HG03060 (cell line): ENCODE measurements around the gene LRIG1.

Experiments used
- ATAC-seq: cut with Tn5 transposase; IDR thresholded peaks from one replicate; pipeline ENCODE4 v1.9.1; 2021; ENCODE audit warnings: low read depth, moderate number of reproducible peaks; ENCODE audit not compliant: unreplicated experiment

LRIG1 gene

GRCh38 chr3:66370179-66370578 lies 130.6 kb downstream of the LRIG1 start:
- no peak for ATAC-seq

DNA sequence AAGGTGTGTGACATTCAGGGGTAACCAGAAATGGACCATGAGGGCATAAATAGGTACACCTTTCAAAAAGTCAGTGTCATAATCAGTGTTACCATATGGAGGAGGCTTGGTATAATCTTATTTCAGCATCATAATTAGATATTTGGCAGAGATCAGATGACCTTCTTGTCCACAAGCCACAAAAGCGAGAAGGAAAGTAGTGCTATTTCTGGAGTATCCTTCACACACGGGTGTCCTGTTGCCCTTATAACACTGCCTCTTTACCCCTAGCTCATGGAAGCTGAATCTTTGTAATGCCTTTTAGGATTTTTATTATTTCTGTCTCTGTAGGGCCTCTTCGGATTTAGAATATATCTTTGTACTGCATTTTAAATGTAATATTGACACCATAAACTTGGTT lies 132.8 kb downstream of the LRIG1 start:
- ATAC-seq, result no peak

DNA sequence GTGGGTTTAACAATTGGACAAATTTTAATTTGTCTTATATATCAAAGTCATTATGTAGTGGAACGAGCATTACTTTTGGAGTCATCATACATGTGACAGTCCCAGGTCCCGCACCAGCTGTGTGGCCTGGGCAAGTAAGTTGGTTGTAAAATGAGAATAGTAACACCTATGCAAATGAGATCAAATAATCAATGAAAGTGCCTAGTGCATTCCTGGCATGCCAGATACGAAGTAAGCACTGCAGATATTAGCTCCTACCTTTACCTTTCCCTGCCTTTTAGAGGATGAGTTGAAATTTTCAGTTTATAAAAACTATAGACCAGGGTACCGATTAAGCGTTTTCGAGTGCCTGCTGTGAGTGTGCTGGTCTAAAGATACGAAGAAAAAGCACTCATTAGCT lies 134.1 kb downstream of the LRIG1 start:
- no peak for ATAC-seq

GRCh38 chr3:66365080-66365479 lies 135.7 kb downstream of the LRIG1 start:
- ATAC-seq, result no peak

GRCh38 chr3:66363148-66363547 lies 137.7 kb downstream of the LRIG1 start:
- ATAC-seq, result no peak

- no peak for ATAC-seq
Measured at GRCh38 chr3:66362541-66362941, 138.3 kb downstream of the LRIG1 start.

DNA sequence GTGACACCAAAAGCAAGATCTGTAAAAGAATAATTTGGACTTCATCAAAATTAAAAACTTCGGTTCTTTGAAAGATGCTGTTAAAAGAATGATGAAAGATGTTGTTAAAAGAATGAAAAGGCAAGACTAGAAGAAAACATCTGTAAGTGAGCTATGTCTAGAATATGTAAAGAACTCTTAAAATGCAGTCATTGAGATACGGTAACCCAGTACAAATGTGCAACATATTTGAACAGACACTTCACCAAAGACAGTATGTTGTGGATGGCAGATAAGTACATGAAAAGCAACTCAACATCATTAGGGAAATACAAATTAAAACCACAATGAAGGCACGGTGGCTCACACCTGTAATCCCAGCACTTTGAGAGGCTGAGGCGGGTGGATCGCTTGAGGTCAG lies 139.5 kb downstream of the LRIG1 start:
- no peak for ATAC-seq

DNA sequence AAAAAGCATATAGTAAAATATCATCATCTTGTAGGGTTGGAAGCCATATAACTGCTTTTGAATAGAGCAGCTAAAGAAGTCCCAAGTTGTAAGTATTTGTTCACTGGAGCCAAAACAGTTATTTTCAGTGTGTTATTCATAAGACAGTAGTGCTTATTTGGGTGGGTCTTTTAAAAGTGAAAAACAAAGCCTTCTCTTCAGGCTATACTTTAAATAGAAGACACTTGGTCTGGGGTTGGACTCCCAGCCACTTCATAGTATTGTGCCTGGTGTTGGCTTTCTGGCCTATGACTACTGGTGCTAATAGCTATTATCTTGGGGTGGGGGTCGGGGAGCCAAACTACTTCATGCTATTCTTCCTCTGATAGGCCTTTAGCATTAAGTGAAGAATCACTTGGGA lies 144.8 kb downstream of the LRIG1 start:
- no peak for ATAC-seq

DNA sequence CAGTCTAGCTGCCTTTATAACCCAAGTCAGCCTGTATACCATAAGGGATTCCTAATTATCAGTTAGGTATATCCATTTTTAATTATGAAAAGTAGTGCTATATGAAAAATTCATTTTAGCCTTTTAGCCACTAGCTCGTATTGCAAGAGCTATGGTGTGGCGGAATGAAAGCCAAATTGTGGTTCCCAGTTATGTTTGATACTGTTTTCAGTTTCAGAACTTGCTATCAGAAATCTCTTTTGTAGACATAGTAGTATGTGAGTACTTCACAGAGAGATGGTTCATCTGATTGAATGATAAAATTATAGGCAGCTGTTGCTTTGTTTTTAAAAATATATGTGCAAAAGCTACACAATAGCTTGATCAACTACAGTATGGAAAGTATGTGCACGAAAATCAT lies 145.4 kb downstream of the LRIG1 start:
- ATAC-seq, result no peak

- ATAC-seq, result no peak
Measured at GRCh38 chr3:66354001-66354400, 146.8 kb downstream of the LRIG1 start.

- ATAC-seq, result no peak
Measured at GRCh38 chr3:66353530-66353929, 147.3 kb downstream of the LRIG1 start.

DNA sequence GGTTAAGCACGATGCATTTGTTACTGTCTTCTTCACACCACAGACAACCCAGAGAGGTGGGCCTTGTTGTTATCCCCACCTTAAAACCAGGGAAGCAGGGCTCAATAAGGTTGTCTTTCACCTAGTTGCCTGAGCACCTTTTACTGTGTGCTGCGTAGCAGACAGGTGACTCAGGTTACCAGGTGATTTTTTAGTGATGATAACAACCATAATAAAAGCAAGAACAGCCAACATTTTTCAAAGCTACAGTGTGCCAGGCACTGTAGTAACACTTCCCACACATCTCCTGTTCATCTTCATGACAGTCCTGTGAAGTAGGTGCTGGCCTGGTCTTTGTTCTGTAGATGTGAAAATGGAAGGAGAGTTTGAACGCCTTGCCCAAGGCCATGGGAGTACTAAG lies 147.8 kb downstream of the LRIG1 start:
- no peak for ATAC-seq

DNA sequence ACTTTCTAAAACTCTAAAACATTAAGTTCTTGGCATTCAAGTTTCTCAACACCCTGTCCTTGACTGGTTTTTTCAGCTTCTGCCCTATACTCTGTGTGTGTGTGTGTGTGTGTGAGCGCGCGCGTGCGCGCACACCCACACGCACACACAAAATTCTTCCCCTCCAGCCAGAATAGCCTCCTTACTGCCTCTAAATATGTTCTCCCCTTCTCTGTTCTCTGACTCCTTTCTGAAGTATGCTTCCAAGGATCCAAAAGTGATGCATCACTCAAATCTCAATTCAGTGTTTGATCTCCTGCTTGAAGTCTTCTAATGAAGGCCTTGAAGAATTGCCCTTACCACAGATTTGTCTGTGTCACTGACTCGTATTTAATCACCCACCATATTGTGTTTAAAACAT lies 150.2 kb downstream of the LRIG1 start:
- ATAC-seq, result no peak

- no peak for ATAC-seq
Measured at GRCh38 chr3:66348704-66349103, 152.1 kb downstream of the LRIG1 start.

DNA sequence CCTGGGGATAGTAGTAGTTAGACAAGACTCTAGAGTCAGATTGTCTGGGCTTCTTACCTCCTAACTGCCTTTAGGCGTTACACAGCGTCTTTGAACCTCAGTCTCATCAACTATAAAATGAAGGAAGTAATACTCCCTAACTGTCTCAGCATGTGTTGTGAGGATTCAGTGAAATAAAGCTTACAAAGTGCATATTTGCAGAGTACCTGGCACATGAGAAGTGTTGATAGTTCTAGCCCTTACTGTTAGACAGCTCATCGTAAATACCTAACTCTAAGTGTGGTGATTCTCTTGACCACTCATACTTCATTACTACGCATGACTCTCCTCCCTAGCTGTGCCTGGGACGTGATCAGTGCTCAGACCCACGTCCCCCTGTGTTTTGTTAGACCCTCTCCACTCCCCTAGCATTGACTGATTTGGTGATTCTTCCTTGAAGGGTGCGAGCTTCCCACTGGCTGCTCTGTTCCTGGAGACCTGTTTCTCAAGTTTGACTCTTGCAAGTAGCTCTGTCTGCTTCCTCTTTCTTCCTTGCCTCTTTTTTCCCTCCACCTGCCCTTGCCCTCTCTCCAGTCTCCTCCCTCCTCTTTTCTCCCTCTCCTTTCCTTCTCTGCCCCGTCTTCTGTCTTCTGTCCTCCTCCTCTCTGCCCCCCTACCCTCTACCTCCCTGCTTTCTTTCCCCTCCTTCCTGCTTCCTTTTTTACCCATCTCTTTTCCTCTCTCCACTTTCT lies 155.8 kb downstream of the LRIG1 start:
- no peak for ATAC-seq

- ATAC-seq, result no peak
Measured at GRCh38 chr3:66344391-66344811, 156.4 kb downstream of the LRIG1 start.

DNA sequence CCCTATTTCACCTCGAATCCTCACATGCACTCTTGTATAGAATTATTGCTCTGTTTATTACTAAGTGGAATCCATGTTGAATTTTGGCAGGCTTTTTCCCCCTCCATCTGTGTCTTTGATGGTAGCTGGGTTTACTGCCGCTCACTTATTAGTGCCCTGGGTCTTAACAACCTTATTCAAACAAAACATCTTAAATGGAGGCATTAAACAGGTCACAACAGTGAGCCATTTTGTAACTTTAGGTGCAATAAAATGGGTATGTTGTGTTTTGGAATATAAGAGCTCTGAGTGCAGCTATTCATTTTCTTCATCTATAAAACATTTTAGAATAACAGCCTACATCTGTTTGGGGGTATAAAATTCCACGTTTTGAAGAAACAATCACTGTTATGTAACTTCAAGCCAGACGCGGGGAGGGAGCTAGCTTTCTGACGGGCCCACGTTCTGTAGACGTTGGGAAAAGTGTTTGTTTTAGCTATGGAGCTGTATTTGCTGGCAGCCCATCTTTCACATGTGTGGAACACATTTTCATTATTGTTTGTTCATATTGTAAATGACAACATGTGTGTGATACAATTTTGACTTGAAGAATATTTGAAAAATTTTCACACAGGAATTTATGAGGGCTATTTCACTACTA lies 158.0 kb downstream of the LRIG1 start:
- no peak for ATAC-seq

DNA sequence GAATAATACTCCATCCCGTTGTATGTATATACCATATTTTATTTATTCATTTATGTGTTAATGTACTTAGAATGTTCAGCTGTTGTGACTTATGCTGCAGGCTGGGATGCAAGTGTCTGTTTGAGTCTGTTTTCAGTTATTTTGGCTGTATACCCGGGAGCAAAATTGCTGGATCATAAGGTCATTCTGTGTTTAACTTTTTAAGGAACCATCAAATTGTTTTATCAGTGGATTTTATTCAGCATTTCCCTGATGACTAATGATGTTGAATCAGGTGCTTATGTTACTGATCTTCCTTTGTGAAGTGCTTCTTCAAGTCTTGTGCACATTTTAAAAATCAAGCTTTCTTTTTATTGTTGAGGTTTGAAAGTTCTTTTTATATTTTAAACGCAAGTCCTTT lies 161.9 kb downstream of the LRIG1 start:
- ATAC-seq, result no peak

DNA sequence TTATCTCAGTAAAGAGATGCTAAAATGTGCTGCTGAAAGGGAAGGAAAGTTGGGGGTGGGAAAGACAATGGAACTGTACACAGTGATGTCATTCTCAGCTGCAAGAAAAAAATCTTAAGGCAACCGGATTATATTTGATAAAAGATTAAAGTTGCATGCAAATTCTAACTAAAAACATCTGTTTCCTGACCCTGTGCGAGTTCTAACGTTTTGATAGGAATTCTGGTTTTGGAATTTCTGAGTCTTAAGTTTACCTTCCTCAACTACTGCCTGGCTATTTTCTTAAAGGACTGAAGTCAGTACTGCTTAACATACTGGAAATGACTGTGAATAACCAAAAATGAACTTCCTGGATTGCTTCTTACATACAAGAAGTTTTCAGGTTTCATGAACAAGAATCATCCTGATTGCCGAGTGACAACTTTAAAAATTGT lies 164.5 kb downstream of the LRIG1 start:
- no peak for ATAC-seq

DNA sequence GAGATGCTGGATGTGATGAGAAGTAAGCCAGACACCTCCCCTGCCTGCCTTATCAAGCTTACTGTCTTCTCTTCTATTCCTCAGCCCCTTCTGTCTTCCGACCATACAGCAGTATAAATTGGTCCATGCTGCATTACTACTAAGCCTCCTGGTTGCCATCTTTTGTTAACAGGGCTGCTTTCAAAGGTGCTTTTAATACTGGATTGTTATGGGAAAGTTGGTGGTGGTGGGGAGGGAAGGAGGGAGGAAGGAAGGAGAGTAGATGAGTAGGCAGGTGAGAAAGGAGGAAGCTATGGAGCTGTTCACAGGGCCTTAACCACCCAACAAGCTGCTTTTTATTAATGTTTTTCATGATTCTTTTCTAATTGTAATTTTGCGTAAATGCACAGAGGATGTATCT lies 165.2 kb downstream of the LRIG1 start:
- no peak for ATAC-seq
